ENCODE results near the gene TTC32.
A peak's percentile ranks its signal among the peaks of the same experiment; 100 is the strongest.

TTC32 gene

GRCh38 chr2:19873014-19873413 is 28.8 kb downstream of the TTC32 start:
- no peak for DNase-seq

- no peak for DNase-seq
Measured at GRCh38 chr2:19872302-19872701, 29.5 kb downstream of the TTC32 start.

- no peak for DNase-seq
Measured at GRCh38 chr2:19871836-19872235, 29.9 kb downstream of the TTC32 start.

- DNase-seq = no peak
Measured at GRCh38 chr2:19870792-19871191, 31.0 kb downstream of the TTC32 start.

GRCh38 chr2:19868701-19869580 is 32.8 kb downstream of the TTC32 start:
- DNase-seq = no peak

- no peak for DNase-seq
Measured at GRCh38 chr2:19868224-19868623, 33.6 kb downstream of the TTC32 start.

- DNase-seq = no peak
Measured at GRCh38 chr2:19866771-19867170, 35.0 kb downstream of the TTC32 start.

GRCh38 chr2:19865151-19865550 is 36.6 kb downstream of the TTC32 start:
- no peak for DNase-seq

- DNase-seq = no peak
Measured at GRCh38 chr2:19864381-19864780, 37.4 kb downstream of the TTC32 start.

GRCh38 chr2:19863303-19864041 is 38.3 kb downstream of the TTC32 start:
- DNase-seq = peak; percentile 3

- no peak for DNase-seq
Measured at GRCh38 chr2:19861813-19862212, 40.0 kb downstream of the TTC32 start.

GRCh38 chr2:19860022-19860421 is 41.8 kb downstream of the TTC32 start:
- no peak for DNase-seq

GRCh38 chr2:19859565-19859964 is 42.2 kb downstream of the TTC32 start:
- no peak for DNase-seq

- no peak for DNase-seq
Measured at GRCh38 chr2:19857806-19858205, 44.0 kb downstream of the TTC32 start.

- DNase-seq = no peak
Measured at GRCh38 chr2:19857100-19857499, 44.7 kb downstream of the TTC32 start.

- DNase-seq = no peak
Measured at GRCh38 chr2:19855542-19856431, 46.0 kb downstream of the TTC32 start.

- no peak for DNase-seq
Measured at GRCh38 chr2:19854596-19855541, 46.9 kb downstream of the TTC32 start.

- DNase-seq = no peak
Measured at GRCh38 chr2:19851116-19851695, 50.6 kb downstream of the TTC32 start.

- DNase-seq = no peak
Measured at GRCh38 chr2:19850056-19851050, 51.4 kb downstream of the TTC32 start.

- DNase-seq = no peak
Measured at GRCh38 chr2:19848952-19849351, 52.8 kb downstream of the TTC32 start.
